SK-N-DZ (cell line): ENCODE results near the gene ELMOD3.
"Not testable (repeated sequence)": the region's sequence is repeated elsewhere in the genome, so short reads cannot be mapped to it uniquely, and the experiment has no call there.

Source experiments
- DNase-seq: peaks from one replicate; pipeline ENCODE4 v3.0.0-alpha.2; 2015; ENCODE audit warnings: low spot score

The ELMOD3 gene

GRCh38 chr2:85427300-85427835, 72.8 kb downstream of the ELMOD3 start:
- no peak for DNase-seq

- peak; percentile 39 for DNase-seq
These were observed 73.8 kb downstream of the ELMOD3 start for GRCh38 chr2:85428343-85428881.

- no peak for DNase-seq
These were observed 74.8 kb downstream of the ELMOD3 start for GRCh38 chr2:85429213-85429923.

GRCh38 chr2:85429924-85430289, 75.3 kb downstream of the ELMOD3 start:
- DNase-seq = no peak

DNA sequence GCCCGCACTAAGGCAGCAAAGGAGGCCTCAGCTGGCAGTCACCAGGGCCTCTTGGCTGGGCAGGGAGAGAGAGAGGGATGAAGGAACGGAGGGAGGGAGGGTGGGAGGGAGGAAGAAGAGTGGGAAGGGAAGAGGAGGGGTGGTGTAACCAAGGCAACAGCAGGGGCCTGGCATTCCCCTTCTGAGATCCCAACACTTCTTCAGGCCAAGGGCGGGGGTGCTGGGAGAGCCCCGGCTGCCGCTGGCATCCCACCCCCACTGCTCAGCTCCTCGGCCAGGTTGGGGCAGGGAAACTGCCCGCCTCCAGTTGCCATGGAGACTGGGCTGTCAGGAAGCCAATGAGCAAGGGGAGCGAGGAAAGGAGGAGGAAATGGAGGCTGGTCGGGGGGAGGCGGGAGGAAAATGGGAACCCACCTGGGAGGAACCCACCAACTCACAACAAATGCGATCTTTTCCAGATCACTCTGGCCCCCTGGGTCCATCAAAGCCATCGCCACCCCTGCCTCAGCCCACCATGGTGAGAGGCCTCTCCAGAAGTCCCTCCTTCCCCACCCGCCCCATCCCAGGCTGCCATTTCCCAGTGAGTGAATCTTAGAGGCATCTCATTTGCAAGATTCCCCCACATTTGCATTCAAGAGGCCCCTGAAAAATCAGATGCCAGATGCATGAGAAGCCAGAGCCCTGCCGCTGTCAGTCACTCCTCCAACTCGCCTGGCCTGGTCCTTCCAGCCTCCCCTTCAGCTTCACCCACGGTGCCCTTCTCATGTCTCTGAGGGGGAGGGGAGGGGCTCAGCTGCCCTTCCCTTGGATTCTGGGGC, 76.4 kb downstream of the ELMOD3 start:
- peak; percentile 94 for DNase-seq

- no peak for DNase-seq
These were observed 77.1 kb downstream of the ELMOD3 start for GRCh38 chr2:85431570-85432205.

DNA sequence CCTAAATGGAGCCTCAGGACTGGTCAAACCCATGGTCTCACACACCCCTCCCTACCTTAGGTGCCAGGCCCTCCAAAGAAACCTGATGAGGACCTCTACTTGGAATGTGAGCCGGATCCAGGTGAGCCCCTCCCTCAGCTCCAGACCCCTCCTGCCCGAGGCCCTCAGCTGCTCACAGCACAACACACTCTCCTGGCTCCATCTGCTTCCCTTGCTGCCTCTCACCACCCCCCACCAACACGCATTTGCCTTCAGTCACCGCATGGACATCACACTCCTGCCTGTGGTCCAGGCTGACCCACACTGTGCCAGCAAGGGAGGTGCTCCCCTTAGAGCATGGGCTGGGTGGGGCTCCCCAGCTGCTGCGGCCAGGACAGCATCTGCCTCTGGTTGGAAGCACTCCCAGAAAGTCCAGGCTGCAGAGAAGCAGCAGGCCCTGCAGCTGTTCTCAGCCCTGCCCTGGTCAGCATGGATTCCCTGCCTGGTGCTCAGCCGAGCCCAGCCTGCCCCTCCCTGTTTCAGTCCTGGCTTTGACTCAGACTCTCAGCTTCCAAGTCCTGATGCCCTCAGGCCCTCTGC, 79.0 kb downstream of the ELMOD3 start:
- DNase-seq = peak; percentile 60

GRCh38 chr2:85434696-85435095, 80.1 kb downstream of the ELMOD3 start:
- DNase-seq = no peak

GRCh38 chr2:85435220-85435958, 80.8 kb downstream of the ELMOD3 start:
- no peak for DNase-seq

DNA sequence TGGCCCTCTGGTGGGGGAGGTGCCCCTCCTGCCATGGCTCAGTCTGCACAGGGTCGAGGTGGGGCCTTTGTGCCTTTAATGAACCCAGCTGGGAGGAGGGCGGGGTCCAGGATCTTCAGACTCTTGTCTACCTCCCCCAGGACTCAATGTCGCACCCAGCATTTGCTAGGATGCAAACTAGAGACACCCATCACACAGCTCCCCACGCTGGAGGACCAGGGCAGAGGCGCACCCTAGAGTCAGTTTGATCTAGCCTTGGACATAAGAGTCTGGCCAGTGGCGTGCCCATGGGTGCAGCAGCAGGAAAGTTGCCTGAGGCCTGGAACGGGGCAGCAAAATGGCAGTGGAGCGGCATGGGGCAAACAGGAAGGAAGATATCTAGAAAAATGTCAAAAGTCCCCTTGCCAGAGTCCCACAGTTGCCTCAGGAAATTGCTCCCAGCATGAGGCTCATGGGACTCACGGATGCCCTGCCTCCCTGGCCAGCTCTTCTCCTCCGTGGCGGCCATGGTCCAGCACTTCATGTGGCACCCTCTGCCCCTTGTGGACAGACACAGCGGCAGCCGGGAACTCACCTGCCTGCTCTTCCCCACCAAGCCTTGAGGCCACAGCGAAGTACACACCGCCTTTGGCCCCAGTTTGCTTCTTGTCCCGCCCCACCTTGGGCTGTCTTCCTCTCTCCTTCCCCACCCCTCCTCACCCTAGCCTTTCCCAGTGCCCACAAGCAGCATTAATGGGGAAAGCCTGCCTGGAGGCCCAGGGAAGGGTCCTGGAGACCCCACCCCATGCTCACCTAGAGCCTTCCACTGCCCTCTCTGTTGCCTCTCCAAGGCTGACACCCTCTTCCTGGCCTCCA, 81.6 kb downstream of the ELMOD3 start:
- peak; percentile 48 for DNase-seq

DNA sequence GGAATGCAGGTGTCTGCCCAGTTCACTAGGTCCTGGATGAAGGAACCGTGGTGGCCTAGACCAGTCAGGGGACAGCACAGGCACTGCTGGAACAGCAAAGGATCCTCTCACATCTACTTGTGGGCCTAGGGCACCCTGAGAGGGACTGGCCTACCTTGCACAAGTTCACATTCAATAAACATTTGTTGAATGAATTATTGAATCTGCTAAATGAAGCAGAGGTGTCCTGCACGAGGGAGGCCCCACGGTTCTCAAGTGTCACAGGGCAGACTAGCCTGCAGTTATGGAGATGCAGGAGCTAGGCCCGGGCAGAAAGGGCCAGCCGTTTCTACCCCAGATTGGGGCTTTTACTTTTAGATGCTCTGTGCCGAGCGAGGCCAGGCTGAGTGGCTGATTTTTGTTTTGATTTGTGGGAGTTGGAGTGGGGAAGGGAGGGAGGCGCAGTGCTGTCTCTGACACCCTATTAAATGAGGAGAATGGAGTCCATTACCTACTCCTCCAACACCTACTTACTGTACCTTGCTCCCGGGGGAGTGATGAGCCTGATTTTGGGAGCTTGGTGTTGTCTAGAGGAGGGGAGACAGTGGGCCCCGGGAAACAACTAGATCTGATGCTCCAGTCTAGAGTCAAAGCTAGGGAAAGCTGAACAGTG, 82.4 kb downstream of the ELMOD3 start:
- DNase-seq = peak; percentile 30

DNA sequence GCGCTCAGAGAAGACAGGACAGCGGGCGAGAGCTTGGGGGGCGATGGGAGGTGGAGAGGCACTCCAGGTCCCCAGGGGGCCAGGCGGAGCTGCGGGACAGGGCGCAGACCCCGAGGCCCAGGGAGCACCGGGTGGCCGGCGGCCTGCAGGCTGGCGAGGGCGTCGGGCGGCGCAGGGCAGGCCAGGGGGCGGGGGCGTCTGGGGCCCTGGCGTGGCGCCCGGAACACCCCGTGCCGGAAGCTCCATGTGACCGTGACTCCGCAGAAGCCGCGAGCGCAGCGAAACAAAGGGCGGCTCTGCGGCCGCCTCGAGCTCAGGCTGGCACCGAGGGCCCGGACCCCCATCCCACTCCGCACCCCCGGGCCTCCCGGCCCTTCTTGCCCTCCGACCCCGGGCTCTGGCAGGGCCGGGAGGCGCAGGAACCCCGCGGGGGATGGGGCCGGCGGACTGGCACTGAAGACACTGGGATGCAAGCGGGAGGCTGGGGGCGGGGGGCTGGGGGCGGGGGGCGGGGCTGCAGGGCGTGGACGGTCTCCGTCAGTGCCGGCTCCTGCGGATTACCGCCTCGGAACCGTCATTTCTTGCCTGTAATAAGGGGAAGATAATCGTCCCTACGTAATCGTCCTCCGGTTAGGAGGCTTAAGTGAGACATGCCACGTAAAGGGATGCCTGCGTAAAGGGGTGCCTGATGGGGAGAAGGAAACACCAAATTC, 83.1 kb downstream of the ELMOD3 start:
- DNase-seq = peak; percentile 78

DNA sequence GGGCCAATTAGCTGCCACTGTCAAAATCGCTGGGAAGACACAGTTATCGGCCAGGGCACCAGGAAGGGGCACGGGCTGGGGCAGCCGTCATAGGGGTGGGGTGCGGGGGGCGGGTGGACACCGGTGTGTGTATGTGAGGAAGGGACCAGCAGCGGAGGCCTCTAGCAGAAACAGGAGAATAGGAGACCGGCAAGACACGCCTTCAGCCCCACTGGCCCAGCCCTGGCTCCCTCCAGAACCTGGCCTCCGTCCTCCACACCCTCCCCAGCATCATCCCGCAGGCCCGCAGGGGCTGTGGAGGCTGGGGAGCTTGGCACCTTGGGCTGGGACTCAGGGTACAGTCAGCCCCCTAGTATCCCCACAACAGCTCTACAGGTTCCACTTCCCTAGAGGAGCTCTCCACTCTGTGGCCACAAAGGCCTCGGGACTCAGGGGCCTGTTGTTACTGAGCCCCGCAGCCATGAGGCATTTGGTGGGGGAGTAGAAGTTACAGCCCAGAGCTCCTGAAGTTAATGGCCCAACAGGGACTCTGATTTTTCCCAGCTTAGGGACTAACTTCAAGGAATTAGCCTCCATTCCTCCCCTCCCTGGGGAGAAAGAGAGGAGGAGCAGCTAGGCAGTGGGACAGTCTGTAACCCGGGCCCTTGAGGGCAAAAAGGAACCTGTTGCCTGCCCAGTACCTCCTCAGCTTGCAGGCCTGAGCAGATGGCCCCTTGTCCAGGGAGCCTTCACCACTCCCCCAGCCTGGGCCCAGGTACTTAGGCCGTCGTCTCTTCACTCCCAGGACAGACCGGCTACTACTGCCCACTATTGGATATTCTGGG, 83.8 kb downstream of the ELMOD3 start:
- DNase-seq = peak; percentile 44

DNA sequence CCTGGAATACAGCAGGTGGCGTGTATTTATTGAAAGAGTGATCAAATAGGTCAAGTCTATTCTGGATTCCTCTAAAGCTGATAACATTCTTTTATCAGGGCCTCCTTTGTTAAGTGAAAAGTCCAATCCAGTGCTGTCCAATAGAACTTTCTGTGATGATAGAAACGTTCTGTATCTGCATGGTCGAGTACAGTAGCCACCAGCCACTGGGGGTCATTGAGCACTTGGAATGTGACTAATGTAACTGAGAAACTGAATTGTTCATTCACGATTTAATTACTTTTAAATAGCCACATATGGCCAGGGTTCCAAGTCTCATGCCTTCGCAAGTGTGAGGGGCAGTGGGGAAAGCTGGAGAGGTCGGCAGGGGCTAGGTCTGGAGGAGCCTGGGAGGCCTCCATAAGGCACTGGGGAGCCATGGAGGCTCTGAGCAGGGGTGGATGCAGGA, 84.5 kb downstream of the ELMOD3 start:
- DNase-seq = no peak

- not testable (repeated sequence) for DNase-seq
These were observed 85.0 kb downstream of the ELMOD3 start for GRCh38 chr2:85439569-85439968.

- no peak for DNase-seq
These were observed 85.4 kb downstream of the ELMOD3 start for GRCh38 chr2:85439986-85440385.

- DNase-seq = no peak
These were observed 86.2 kb downstream of the ELMOD3 start for GRCh38 chr2:85440729-85441128.
